Measurements from ENCODE around the gene TUSC2.

TUSC2 gene, protein sequence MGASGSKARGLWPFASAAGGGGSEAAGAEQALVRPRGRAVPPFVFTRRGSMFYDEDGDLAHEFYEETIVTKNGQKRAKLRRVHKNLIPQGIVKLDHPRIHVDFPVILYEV

DNA sequence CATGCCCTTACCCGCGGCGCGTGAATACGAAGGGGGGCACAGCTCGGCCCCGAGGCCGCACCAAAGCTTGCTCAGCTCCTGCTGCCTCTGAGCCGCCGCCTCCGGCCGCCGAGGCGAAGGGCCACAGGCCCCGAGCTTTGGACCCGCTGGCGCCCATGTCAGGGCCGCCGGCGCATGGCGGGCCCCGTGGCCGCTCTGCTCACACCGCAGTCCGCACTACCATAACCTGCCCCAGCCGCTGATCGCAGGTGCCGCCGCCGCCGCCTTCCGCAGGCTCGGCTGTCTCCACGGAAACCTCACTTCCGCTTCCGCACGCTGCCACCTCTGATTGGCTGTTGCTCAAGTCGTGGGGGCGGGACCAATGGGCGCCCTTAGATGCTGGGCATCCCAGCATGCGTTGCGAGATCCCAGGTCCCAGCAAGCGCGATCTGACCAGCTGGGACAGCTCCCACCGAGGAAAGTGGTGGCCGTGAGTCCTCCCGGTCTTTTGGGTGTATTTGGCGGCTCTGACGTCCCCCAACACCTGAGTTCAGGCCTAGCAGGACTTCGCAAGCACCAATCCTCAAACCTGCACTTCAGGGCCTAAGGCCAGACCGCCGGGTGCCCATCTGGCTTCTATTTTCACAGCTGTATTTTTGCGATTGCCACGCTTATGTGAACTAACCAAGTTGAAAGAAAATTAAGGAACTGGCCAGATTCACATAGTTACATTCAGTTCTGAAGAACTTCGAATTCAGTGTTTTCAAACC, at the start of gene TUSC2:
Gene TUSC2, minus strand, starts transcription at position 281 of the 749 bp plus-strand sequence. Its CDS starts 124 bp downstream, at position 157.
- peak within 1 kb of the TSS; percentile 78 for H3K27ac ChIP-seq (ENCODE audit: low read depth, low read length)
- H3K4me3 ChIP-seq (ENCODE audit: low read depth in 1 of 2, low read length in 2 of 2), result peak within 1 kb of the TSS; percentile 85 to 90
- H3K9ac ChIP-seq (ENCODE audit: low read depth in 1 of 2, low read length in 2 of 2), result peak within 1 kb of the TSS; percentile 91
- H3K9me3 ChIP-seq (ENCODE audit: control insufficient read depth in 1 of 2, low read length in 2 of 2), result no peaks in the 10 kb centered on the region
- H3K27me3 ChIP-seq (ENCODE audit: control insufficient read depth in 1 of 2, insufficient read depth in 2 of 2, low read length in 2 of 2), result no peaks in the 10 kb centered on the region
- peaks cover 28 to 47% of the 10 kb centered on the region in 2 donors for H3K36me3 ChIP-seq (ENCODE audit: control insufficient read depth in 1 of 2, insufficient read depth in 2 of 2, low read length in 2 of 2)
- peaks cover 17 to 40% of the 10 kb centered on the region in 2 donors for H3K4me1 ChIP-seq (ENCODE audit: control insufficient read depth in 1 of 2, insufficient read depth in 2 of 2, low read length in 2 of 2)

DNA sequence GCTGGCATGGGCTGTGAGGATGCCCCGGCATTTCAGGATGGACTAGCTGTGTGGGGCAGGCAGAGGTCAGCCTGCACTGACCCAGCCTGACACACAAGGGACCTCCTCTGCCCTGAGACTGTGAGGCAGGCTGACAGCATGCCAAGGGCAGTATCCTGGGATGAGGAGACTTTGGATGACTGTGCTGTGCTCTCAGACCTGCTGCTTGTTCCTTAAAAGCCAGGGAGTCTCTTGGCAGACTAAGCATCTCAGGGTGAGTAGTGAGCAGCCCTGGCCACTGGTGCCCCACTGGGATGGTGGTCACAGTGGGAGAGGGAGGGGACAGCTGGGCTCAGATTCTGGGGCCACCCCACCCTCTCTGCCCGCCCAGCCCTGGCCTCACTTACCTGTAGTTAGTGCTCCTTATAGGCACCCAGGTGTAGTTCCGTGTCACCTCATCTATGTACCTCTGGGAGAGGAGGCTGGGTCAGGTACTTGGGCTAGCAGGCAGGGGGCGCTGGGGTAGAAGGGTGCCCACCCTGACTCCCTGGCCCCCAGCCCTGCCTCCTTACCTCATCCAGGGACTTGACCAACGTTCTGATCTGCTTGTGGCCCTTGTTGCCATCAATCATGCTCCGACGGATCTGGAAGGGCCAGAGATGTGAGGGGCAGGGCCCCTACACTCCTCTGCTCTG, 47.4 kb upstream of the TUSC2 start:
- Histone ChIP-seq H3K9ac (ENCODE audit: low read depth in 1 of 2, low read length in 2 of 2) (no peak overlapping the region), H3K4me1 (ENCODE audit: control insufficient read depth in 1 of 2, insufficient read depth in 2 of 2, low read length in 2 of 2) (peaks cover 4 to 8% of the 10 kb centered on the region in 2 donors), H3K4me3 (ENCODE audit: low read depth in 1 of 2, low read length in 2 of 2) (no peak overlapping the region), H3K27ac (ENCODE audit: low read depth, low read length) (no peak overlapping the region), H3K27me3 (ENCODE audit: control insufficient read depth in 1 of 2, insufficient read depth in 2 of 2, low read length in 2 of 2) (no peaks in the 10 kb centered on the region), H3K9me3 (ENCODE audit: control insufficient read depth in 1 of 2, low read length in 2 of 2) (no peaks in the 10 kb centered on the region), H3K36me3 (ENCODE audit: control insufficient read depth in 1 of 2, insufficient read depth in 2 of 2, low read length in 2 of 2) (no peaks in the 10 kb centered on the region)

DNA sequence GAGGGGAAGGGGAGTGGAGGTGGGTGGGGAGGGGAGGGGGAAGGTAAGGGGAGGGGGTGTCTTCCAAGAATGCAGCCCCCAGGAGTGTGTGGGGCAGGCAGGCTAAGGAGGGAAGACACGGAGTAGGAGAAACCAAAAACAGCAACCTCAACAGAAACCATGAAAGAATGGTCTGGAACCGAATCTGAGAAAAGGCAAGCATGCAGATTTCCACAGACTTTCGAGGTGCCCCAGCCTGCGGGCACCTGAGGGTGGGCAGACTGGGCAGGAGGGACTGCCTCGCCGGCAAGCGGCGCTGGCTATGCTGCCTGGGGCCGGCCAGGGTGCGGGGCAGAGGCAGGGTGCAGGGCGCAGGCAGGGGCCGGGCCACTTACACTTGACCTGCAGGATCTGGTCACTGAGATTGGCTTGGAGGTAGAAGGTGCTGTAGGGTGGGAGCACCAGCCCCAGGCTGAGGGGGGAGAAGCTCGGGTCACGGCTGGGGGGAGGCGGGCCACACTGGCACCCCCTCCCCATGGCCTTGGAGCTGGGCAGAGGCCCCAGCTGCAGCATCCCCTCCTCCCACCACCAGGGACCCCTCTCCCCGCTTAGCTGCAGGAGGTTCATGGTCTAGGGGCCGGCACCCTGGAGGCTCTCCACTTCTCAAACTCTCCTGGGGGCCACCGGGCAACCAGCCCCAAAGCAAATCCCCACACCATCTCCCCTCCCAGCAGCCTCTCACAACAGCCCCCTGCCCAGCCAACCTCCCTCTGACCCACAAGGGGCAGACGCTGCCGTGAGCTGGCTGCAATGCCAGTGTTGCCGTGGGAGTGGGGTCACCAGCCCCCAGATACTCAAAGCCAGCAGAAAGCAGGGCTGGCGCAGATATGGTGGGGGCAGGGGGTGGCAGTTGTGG, 46.6 kb upstream of the TUSC2 start:
- Histone ChIP-seq H3K9ac (ENCODE audit: low read depth in 1 of 2, low read length in 2 of 2) (no peak overlapping the region), H3K9me3 (ENCODE audit: control insufficient read depth in 1 of 2, low read length in 2 of 2) (no peaks in the 10 kb centered on the region), H3K4me3 (ENCODE audit: low read depth in 1 of 2, low read length in 2 of 2) (no peak overlapping the region), H3K4me1 (ENCODE audit: control insufficient read depth in 1 of 2, insufficient read depth in 2 of 2, low read length in 2 of 2) (peaks cover 4 to 8% of the 10 kb centered on the region in 2 donors), H3K27ac (ENCODE audit: low read depth, low read length) (no peak overlapping the region), H3K36me3 (ENCODE audit: control insufficient read depth in 1 of 2, insufficient read depth in 2 of 2, low read length in 2 of 2) (no peaks in the 10 kb centered on the region), H3K27me3 (ENCODE audit: control insufficient read depth in 1 of 2, insufficient read depth in 2 of 2, low read length in 2 of 2) (no peaks in the 10 kb centered on the region)

DNA sequence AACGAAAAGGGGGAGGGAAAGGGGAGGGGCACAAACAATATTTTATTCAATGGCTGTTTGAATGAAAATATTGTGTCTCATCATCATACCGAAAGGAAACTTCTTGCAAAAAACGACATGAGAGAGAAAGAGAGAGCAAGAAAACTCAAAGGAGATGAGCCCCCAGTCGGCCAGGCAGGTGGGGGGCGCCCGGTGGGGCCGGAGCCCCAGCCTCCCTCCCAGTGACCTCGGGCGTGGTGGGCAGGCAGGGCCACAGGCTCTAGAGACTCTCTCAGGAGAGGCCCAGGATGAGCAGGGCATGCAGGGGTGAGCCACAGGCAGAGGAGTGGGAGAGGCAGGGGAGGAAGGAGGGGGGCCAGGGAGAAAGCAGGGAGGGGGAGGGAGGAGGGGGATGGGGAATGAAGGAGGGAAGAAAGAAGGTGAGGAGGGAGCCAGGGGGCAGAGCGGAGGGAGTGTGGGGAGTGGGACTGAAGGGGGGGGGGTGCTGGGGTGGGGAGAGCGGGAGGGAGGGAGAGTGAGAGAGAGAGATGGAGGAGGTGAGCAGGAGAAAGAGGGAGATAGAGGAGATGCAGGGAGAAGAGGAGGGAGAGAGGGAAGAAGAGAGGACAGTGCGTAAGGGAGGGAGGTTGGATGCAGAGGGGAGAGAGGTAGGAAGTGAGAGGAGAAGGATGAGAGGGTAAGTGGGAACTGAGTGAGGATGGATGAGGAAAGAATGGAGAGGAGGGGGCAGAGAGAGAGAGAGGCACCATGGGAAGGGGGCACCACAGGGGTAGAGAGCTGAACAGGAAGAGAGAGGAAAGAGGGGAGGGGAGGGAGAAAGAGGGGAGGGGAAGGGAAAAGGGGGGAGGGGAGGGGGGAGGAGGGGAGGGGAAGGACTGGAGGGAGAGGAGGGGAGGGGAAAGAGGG, 45.4 kb upstream of the TUSC2 start:
- Histone ChIP-seq H3K9ac (ENCODE audit: low read depth in 1 of 2, low read length in 2 of 2) (no peak overlapping the region), H3K4me1 (ENCODE audit: control insufficient read depth in 1 of 2, insufficient read depth in 2 of 2, low read length in 2 of 2) (peaks cover 4 to 8% of the 10 kb centered on the region in 2 donors), H3K27me3 (ENCODE audit: control insufficient read depth in 1 of 2, insufficient read depth in 2 of 2, low read length in 2 of 2) (no peaks in the 10 kb centered on the region), H3K36me3 (ENCODE audit: control insufficient read depth in 1 of 2, insufficient read depth in 2 of 2, low read length in 2 of 2) (no peaks in the 10 kb centered on the region), H3K9me3 (ENCODE audit: control insufficient read depth in 1 of 2, low read length in 2 of 2) (no peaks in the 10 kb centered on the region), H3K4me3 (ENCODE audit: low read depth in 1 of 2, low read length in 2 of 2) (no peak overlapping the region), H3K27ac (ENCODE audit: low read depth, low read length) (no peak overlapping the region)

DNA sequence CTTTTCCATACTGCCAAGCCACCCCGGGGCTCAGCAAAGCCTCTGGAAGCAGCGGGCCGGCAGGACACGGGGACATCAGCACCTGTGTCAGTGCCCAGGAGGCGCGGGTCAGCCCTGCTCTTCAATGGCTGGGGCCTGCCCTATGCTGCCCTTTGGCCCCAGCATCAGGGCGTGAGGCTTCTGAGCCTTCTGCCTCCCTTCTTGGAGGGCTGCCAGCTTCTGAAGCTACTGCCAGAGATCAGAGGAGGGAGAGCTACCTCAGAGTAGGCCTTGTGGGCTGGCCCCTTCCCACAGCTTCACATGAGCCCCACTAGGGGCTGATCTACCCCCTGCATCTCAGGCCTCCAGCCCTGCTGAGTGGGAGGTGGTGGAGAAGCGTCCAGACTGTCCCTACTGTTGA, 44.3 kb upstream of the TUSC2 start:
- H3K27me3 ChIP-seq (ENCODE audit: control insufficient read depth in 1 of 2, insufficient read depth in 2 of 2, low read length in 2 of 2), result no peaks in the 10 kb centered on the region
- no peaks in the 10 kb centered on the region for H3K9me3 ChIP-seq (ENCODE audit: control insufficient read depth in 1 of 2, low read length in 2 of 2)
- no peak overlapping the region for H3K27ac ChIP-seq (ENCODE audit: low read depth, low read length)
- no peak overlapping the region for H3K4me3 ChIP-seq (ENCODE audit: low read depth in 1 of 2, low read length in 2 of 2)
- H3K4me1 ChIP-seq (ENCODE audit: control insufficient read depth in 1 of 2, insufficient read depth in 2 of 2, low read length in 2 of 2), result peaks cover 4 to 8% of the 10 kb centered on the region in 2 donors
- H3K9ac ChIP-seq (ENCODE audit: low read depth in 1 of 2, low read length in 2 of 2), result no peak overlapping the region
- H3K36me3 ChIP-seq (ENCODE audit: control insufficient read depth in 1 of 2, insufficient read depth in 2 of 2, low read length in 2 of 2), result no peaks in the 10 kb centered on the region

DNA sequence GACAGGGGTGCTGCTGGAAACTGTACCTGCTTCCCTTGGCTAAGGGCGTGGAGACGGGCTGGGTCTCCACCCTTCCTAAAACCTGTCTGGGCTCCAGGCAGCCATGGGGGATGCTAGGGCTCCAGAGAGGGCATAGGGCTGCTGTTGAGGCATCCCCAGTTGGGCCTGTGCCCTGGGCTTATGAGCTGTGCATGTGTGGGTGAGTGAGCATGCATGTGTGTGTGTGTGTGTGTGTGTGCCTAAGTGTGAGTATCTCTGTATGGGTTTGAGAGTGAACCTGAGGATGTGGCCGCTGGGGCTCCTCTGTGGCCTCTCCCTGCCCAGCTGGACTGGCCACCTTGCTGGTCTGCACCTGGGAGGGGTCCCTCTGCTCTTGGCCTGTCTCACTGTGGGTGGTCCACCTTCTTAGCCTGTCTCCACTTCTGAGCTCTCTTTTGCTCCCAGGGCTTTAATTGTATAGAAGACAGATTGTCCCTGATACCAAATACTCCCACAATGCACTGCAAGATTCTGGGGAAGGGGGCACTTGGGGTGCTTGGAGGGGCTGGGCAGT, 43.2 kb upstream of the TUSC2 start:
- Histone ChIP-seq H3K36me3 (ENCODE audit: control insufficient read depth in 1 of 2, insufficient read depth in 2 of 2, low read length in 2 of 2) (no peaks in the 10 kb centered on the region), H3K9me3 (ENCODE audit: control insufficient read depth in 1 of 2, low read length in 2 of 2) (no peaks in the 10 kb centered on the region), H3K9ac (ENCODE audit: low read depth in 1 of 2, low read length in 2 of 2) (no peak overlapping the region), H3K27me3 (ENCODE audit: control insufficient read depth in 1 of 2, insufficient read depth in 2 of 2, low read length in 2 of 2) (no peaks in the 10 kb centered on the region), H3K27ac (ENCODE audit: low read depth, low read length) (no peak overlapping the region), H3K4me1 (ENCODE audit: control insufficient read depth in 1 of 2, insufficient read depth in 2 of 2, low read length in 2 of 2) (peaks cover 4 to 8% of the 10 kb centered on the region in 2 donors), H3K4me3 (ENCODE audit: low read depth in 1 of 2, low read length in 2 of 2) (no peak overlapping the region)

DNA sequence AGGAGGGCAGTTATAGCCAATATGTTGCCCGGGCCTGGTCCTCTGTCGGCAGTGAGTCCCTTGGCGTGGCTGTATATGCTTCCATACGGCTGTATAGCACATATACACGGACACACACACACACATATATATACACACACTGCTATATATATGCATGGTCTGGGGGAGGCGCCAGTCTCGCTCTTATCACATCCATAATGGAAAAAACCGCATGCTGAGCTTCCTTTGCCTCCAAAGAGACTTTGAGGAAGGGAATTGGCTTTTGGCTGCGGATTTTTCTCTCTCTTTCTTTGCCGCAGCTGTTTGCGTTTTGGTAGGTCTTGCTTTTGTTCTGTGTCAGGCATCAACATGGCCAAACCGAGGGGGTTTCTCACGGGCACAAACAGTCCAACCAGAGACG, 42.6 kb upstream of the TUSC2 start:
- no peak overlapping the region for H3K4me3 ChIP-seq (ENCODE audit: low read depth in 1 of 2, low read length in 2 of 2)
- H3K36me3 ChIP-seq (ENCODE audit: control insufficient read depth in 1 of 2, insufficient read depth in 2 of 2, low read length in 2 of 2), result no peaks in the 10 kb centered on the region
- H3K27me3 ChIP-seq (ENCODE audit: control insufficient read depth in 1 of 2, insufficient read depth in 2 of 2, low read length in 2 of 2), result no peaks in the 10 kb centered on the region

DNA sequence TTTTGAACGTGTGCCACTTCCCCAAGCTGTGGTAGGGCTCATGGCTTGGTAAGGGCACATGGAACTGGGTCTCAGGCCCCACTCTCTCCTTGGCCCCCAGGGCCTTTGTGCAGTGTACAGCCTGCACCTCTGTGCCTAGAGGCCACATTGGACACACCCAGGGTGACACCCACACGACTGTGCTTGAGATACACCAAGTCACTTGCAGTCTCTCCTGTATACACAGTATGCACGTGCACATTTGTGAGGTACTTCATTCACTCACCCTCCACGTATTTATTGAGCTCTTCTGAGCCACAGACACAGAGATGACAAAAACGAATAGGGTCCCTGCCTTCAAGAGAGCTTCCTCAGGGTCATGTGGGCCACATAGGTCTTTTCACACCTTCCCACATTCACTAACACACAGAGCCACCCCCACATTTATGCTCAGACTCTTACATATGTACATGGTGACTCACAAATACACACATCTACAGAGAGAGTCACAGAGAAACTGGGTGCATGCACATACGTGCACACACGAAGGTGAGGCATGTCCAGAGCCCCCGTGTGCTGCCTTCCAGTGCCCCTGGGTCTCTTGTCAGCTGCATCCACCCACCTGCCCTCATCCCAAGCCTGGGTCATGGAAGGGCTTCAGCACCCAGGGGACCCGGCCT, 41.1 kb upstream of the TUSC2 start:
- H3K27me3 ChIP-seq (ENCODE audit: control insufficient read depth in 1 of 2, insufficient read depth in 2 of 2, low read length in 2 of 2), result no peaks in the 10 kb centered on the region
- H3K9me3 ChIP-seq (ENCODE audit: control insufficient read depth in 1 of 2, low read length in 2 of 2), result no peaks in the 10 kb centered on the region
- H3K4me3 ChIP-seq (ENCODE audit: low read depth in 1 of 2, low read length in 2 of 2), result no peak overlapping the region
- no peak overlapping the region for H3K27ac ChIP-seq (ENCODE audit: low read depth, low read length)
- no peaks in the 10 kb centered on the region for H3K36me3 ChIP-seq (ENCODE audit: control insufficient read depth in 1 of 2, insufficient read depth in 2 of 2, low read length in 2 of 2)
- no peak overlapping the region for H3K9ac ChIP-seq (ENCODE audit: low read depth in 1 of 2, low read length in 2 of 2)
- peaks cover 11 to 24% of the 10 kb centered on the region in 2 donors for H3K4me1 ChIP-seq (ENCODE audit: control insufficient read depth in 1 of 2, insufficient read depth in 2 of 2, low read length in 2 of 2)

More for the DNA sequence above, 42.6 kb upstream of the TUSC2 start:
- no peak overlapping the region for H3K27ac ChIP-seq (ENCODE audit: low read depth, low read length)
- H3K9me3 ChIP-seq (ENCODE audit: control insufficient read depth in 1 of 2, low read length in 2 of 2), result no peaks in the 10 kb centered on the region
- no peak overlapping the region for H3K9ac ChIP-seq (ENCODE audit: low read depth in 1 of 2, low read length in 2 of 2)
- H3K4me1 ChIP-seq (ENCODE audit: control insufficient read depth in 1 of 2, insufficient read depth in 2 of 2, low read length in 2 of 2), result peaks cover 8 to 14% of the 10 kb centered on the region in 2 donors

DNA sequence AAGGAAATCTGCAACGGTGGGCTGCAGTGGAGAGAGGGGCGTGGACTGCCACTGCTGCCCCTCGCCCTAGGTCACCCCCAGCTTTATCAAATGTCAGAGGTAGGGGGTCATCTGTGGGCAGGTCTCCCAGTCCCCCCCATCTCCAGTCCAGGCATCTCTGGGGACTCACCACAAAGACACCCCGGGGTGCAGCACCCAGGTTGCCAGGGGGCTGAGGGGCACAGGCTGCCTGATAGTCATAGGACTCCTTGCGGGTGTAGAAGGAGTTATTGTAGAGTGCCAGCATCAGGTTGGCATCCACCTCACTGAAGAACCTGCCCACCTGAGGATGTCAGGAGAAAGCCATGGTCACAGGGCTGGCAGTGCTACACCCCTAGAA, 37.8 kb upstream of the TUSC2 start:
- peak overlapping the region; percentile 74 to 78 for H3K9ac ChIP-seq (ENCODE audit: low read depth in 1 of 2, low read length in 2 of 2)
- H3K27ac ChIP-seq (ENCODE audit: low read depth, low read length), result no peak overlapping the region
- H3K4me3 ChIP-seq (ENCODE audit: low read depth in 1 of 2, low read length in 2 of 2), result peak overlapping the region; percentile 85 to 88
- H3K4me1 ChIP-seq (ENCODE audit: control insufficient read depth in 1 of 2, insufficient read depth in 2 of 2, low read length in 2 of 2), result peaks cover 8 to 16% of the 10 kb centered on the region in 2 donors
- no peaks in the 10 kb centered on the region for H3K9me3 ChIP-seq (ENCODE audit: control insufficient read depth in 1 of 2, low read length in 2 of 2)
- no peaks in the 10 kb centered on the region for H3K27me3 ChIP-seq (ENCODE audit: control insufficient read depth in 1 of 2, insufficient read depth in 2 of 2, low read length in 2 of 2)
- H3K36me3 ChIP-seq (ENCODE audit: control insufficient read depth in 1 of 2, insufficient read depth in 2 of 2, low read length in 2 of 2), result no peaks in the 10 kb centered on the region

Data from duodenal mucosa (tissue), 2 donors.